HepG2 (cell line): Measurements from ENCODE around the gene LRRC40.

ENCODE experiments used
- TCF7L2 ChIP-seq: IDR thresholded peaks from 2 replicates; pipeline ENCODE4 v1.6.1; 2011; ENCODE audit warnings: mild to moderate bottlenecking, low read depth, low read length, moderate library complexity
- THAP11 ChIP-seq: IDR thresholded peaks from 2 replicates; pipeline ENCODE4 v1.6.1; 2016; ENCODE audit warnings: missing biosample characterization, missing genetic modification reagents
- ZBTB3 ChIP-seq: sonication (generic); formaldehyde crosslinking; IDR thresholded peaks from 2 replicates; pipeline ENCODE4 v1.4.0; 2020; ENCODE audit warnings: low read depth, mild to moderate bottlenecking, moderate library complexity, missing genetic modification reagents, borderline replicate concordance
- ZNF335 ChIP-seq: sonication (generic); formaldehyde crosslinking; IDR thresholded peaks from 2 replicates; pipeline ENCODE4 v1.4.0; 2020; ENCODE audit warnings: missing genetic modification reagents
- TF ChIP-seq, protein P1 (sequence below): IDR thresholded peaks from 2 replicates; pipeline ENCODE4 v1.6.1; 2016
- TF ChIP-seq, protein P2 (sequence below): sonication (generic); formaldehyde crosslinking; IDR thresholded peaks from 2 replicates; pipeline ENCODE4 v1.5.0; 2020; ENCODE audit warnings: mild to moderate bottlenecking, missing genetic modification reagents, moderate library complexity
- TF ChIP-seq, protein P3 (sequence below): sonication (generic); formaldehyde crosslinking; IDR thresholded peaks from 2 replicates; pipeline ENCODE4 v1.4.0; 2020; ENCODE audit warnings: mild to moderate bottlenecking, missing genetic modification reagents
- TF ChIP-seq, protein P4 (sequence below): sonication (generic); formaldehyde crosslinking; conservative IDR thresholded peaks from 2 replicates; pipeline ENCODE4 v1.8.0; 2022; ENCODE audit warnings: mild to moderate bottlenecking, moderate library complexity, missing genetic modification reagents
- TF ChIP-seq, protein P5 (sequence below): IDR thresholded peaks from 2 replicates; pipeline ENCODE4 v1.6.1; 2012; ENCODE audit warnings: inconsistent platforms

DNA sequence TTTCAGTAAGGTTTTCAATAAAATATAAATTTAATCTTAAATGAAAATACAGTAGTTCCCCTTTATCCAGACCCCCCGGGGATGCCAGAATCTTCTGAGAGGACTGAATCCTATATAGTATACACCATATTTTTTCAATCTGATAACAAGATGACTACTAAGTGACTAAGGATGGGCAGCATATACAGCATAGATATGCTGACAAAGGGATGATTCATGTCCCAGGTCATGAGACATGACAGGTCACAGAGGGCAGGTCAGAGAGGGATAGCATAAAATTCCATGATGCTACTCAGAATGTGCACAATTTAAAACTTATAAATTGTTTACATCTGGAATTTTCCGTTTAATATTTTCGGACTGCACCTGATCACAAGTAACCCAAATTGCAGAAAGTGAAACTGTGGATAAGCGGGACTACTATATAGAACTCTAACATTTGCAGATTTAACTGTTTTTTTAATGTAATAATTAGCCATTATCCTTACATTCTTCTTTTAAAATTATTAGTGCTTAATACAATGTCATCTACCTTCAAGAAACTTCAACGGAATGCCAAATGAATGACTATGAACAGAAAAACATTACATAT lies 48.8 kb downstream of the LRRC40 start:
- no peak for TF ChIP-seq TCF7L2
- TF ChIP-seq THAP11 (CRISPR knock-in tag), result no peak
- TF ChIP-seq, protein P1, sequence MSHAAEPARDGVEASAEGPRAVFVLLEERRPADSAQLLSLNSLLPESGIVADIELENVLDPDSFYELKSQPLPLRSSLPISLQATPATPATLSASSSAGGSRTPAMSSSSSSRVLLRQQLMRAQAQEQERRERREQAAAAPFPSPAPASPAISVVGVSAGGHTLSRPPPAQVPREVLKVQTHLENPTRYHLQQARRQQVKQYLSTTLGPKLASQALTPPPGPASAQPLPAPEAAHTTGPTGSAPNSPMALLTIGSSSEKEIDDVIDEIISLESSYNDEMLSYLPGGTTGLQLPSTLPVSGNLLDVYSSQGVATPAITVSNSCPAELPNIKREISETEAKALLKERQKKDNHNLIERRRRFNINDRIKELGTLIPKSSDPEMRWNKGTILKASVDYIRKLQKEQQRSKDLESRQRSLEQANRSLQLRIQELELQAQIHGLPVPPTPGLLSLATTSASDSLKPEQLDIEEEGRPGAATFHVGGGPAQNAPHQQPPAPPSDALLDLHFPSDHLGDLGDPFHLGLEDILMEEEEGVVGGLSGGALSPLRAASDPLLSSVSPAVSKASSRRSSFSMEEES (CRISPR knock-in tag), result 0 out of 2 replicates have a peak, but pooled peaks have one; percentile 33
- TF ChIP-seq, protein P2, sequence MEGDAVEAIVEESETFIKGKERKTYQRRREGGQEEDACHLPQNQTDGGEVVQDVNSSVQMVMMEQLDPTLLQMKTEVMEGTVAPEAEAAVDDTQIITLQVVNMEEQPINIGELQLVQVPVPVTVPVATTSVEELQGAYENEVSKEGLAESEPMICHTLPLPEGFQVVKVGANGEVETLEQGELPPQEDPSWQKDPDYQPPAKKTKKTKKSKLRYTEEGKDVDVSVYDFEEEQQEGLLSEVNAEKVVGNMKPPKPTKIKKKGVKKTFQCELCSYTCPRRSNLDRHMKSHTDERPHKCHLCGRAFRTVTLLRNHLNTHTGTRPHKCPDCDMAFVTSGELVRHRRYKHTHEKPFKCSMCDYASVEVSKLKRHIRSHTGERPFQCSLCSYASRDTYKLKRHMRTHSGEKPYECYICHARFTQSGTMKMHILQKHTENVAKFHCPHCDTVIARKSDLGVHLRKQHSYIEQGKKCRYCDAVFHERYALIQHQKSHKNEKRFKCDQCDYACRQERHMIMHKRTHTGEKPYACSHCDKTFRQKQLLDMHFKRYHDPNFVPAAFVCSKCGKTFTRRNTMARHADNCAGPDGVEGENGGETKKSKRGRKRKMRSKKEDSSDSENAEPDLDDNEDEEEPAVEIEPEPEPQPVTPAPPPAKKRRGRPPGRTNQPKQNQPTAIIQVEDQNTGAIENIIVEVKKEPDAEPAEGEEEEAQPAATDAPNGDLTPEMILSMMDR (CRISPR knock-in tag), result no peak
- no peak for TF ChIP-seq ZBTB3
- no peak for TF ChIP-seq ZNF335 (CRISPR knock-in tag)
- TF ChIP-seq, protein P3, sequence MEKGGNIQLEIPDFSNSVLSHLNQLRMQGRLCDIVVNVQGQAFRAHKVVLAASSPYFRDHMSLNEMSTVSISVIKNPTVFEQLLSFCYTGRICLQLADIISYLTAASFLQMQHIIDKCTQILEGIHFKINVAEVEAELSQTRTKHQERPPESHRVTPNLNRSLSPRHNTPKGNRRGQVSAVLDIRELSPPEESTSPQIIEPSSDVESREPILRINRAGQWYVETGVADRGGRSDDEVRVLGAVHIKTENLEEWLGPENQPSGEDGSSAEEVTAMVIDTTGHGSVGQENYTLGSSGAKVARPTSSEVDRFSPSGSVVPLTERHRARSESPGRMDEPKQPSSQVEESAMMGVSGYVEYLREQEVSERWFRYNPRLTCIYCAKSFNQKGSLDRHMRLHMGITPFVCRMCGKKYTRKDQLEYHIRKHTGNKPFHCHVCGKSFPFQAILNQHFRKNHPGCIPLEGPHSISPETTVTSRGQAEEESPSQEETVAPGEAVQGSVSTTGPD (CRISPR knock-in tag), result no peak
- TF ChIP-seq, protein P4, sequence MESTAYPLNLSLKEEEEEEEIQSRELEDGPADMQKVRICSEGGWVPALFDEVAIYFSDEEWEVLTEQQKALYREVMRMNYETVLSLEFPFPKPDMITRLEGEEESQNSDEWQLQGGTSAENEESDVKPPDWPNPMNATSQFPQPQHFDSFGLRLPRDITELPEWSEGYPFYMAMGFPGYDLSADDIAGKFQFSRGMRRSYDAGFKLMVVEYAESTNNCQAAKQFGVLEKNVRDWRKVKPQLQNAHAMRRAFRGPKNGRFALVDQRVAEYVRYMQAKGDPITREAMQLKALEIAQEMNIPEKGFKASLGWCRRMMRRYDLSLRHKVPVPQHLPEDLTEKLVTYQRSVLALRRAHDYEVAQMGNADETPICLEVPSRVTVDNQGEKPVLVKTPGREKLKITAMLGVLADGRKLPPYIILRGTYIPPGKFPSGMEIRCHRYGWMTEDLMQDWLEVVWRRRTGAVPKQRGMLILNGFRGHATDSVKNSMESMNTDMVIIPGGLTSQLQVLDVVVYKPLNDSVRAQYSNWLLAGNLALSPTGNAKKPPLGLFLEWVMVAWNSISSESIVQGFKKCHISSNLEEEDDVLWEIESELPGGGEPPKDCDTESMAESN (CRISPR knock-in tag), result no peak
- TF ChIP-seq, protein P5, sequence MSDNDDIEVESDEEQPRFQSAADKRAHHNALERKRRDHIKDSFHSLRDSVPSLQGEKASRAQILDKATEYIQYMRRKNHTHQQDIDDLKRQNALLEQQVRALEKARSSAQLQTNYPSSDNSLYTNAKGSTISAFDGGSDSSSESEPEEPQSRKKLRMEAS, result no peak
